Stimulated activated naive CD4-positive, alpha-beta T cell (primary cell): ENCODE data around the gene USP17L13.
"Not testable (repeated sequence)": the region's sequence is repeated elsewhere in the genome, so short reads cannot be mapped to it uniquely, and the experiment has no call there.

Experiments
- DNase-seq, 6 experiments: peaks; one replicate each; lab custom pipeline; 2025; lab: John Stamatoyannopoulos, UW

The USP17L13 gene, protein sequence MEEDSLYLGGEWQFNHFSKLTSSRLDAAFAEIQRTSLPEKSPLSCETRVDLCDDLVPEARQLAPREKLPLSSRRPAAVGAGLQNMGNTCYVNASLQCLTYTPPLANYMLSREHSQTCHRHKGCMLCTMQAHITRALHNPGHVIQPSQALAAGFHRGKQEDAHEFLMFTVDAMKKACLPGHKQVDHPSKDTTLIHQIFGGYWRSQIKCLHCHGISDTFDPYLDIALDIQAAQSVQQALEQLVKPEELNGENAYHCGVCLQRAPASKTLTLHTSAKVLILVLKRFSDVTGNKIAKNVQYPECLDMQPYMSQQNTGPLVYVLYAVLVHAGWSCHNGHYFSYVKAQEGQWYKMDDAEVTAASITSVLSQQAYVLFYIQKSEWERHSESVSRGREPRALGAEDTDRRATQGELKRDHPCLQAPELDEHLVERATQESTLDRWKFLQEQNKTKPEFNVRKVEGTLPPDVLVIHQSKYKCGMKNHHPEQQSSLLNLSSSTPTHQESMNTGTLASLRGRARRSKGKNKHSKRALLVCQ

DNA sequence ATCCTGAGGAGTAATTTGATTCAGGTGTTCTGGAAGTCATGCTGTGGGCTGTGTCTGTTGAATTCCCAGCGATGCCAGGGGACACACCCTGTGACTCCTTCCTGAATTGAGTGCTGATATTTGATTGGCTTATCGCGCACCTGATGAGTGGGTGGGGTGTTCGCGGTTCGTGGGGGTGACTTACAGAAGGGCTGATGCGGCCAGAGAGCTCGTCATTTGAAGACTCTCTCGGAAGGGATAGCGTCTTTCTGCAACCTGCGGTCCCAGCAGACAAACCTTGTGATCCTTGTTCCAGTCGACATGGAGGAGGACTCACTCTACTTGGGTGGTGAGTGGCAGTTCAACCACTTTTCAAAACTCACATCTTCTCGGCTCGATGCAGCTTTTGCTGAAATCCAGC is at the start of gene USP17L13:
USP17L13 (plus strand) TSS at position 301 of the 400 bp plus-strand sequence; CDS start at position 301, 0 bp downstream.
- not testable (repeated sequence) for DNase-seq

DNA sequence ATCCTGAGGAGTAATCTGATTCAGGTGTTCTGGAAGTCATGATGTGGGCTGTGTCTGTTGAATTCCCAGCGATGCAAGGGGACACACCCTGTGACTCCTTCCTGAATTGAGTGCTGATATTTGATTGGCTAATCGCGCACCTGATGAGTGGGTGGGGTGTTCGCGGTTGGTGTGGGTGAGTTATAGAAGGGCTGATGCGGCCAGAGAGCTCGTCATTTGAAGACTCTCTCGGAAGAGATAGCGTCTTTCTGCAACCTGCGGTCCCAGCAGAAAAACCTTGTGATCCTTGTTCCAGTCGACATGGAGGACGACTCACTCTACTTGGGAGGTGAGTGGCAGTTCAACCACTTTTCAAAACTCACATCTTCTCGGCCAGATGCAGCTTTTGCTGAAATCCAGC is 14.3 kb upstream of the USP17L13 start, which contains the start of gene USP17L10:
USP17L10 (plus strand) TSS at position 301 of the 400 bp plus-strand sequence; CDS start at position 301, 0 bp downstream.
- not testable (repeated sequence) for DNase-seq

DNA sequence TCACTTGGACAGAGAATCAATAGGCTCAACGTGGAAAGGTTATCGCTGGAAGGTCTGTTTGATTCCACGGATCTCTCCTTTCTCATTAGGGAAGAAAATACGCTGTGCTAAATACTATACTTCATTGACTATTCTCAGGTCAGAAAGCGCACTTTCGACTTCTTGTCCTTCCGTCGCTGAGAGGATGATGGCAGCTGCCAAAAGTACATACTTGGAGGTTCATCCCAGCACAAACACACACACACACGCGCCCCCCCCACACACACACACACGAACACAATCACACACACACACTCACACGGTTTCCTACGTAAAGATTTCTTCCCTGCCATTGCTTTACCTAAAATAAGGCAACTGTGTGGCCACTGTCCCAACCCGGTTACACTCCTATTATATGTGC is 10.0 kb upstream of the USP17L13 start:
- not testable (repeated sequence) for DNase-seq

DNA sequence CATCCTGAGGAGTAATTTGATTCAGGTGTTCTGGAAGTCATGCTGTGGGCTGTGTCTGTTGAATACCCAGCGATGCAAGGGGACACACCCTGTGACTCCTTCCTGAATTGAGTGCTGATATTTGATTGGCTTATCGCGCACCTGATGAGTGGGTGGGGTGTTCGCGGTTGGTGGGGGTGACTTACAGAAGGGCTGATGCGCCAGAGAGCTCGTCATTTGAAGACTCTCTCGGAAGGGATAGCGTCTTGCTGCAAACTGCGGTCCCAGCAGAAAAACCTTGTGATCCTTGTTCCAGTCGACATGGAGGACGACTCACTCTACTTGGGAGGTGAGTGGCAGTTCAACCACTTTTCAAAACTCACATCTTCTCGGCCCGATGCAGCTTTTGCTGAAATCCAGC is 9.6 kb upstream of the USP17L13 start, which contains the start of gene USP17L11:
USP17L11 (plus strand) TSS at position 301 of the 400 bp plus-strand sequence; CDS start at position 301, 0 bp downstream.
- DNase-seq: not testable (repeated sequence)

DNA sequence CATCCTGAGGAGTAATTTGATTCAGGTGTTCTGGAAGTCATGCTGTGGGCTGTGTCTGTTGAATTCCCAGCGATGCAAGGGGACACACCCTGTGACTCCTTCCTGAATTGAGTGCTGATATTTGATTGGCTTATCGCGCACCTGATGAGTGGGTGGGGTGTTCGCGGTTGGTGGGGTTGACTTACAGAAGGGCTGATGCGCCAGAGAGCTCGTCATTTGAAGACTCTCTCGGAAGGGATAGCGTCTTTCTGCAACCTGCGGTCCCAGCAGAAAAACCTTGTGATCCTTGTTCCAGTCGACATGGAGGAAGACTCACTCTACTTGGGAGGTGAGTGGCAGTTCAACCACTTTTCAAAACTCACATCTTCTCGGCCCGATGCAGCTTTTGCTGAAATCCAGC is 4.8 kb upstream of the USP17L13 start, which contains the start of gene USP17L12:
USP17L12 (plus strand) TSS at position 301 of the 400 bp plus-strand sequence; CDS start at position 301, 0 bp downstream.
- DNase-seq: not testable (repeated sequence)

DNA sequence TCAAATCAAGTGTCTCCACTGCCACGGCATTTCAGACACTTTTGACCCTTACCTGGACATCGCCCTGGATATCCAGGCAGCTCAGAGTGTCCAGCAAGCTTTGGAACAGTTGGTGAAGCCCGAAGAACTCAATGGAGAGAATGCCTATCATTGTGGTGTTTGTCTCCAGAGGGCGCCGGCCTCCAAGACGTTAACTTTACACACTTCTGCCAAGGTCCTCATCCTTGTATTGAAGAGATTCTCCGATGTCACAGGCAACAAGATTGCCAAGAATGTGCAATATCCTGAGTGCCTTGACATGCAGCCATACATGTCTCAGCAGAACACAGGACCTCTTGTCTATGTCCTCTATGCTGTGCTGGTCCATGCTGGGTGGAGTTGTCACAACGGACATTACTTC is 5.6 kb downstream of the USP17L13 start:
- DNase-seq: not testable (repeated sequence)

DNA sequence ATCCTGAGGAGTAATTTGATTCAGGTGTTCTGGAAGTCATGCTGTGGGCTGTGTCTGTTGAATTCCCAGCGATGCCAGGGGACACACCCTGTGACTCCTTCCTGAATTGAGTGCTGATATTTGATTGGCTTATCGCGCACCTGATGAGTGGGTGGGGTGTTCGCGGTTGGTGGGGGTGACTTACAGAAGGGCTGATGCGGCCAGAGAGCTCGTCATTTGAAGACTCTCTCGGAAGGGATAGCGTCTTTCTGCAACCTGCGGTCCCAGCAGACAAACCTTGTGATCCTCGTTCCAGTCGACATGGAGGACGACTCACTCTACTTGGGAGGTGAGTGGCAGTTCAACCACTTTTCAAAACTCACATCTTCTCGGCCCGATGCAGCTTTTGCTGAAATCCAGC is 9.4 kb downstream of the USP17L13 start, which contains the start of gene USP17L15:
USP17L15 (plus strand) TSS at position 301 of the 400 bp plus-strand sequence; CDS start at position 301, 0 bp downstream.
- not testable (repeated sequence) for DNase-seq

DNA sequence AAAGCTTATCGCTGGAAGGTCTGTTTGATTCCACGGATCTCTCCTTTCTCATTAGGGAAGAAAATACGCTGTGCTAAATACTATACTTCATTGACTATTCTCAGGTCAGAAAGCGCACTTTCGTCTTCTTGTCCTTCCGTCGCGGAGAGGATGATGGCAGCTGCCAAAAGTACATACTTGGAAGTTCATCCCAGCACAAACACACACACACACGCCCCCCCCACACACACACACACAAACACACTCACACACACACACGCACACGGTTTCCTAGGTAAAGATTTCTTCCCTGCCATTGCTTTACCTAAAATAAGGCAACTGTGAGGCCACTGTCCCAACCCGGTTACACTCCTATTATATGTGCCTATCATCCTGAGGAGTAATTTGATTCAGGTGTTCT is 13.8 kb downstream of the USP17L13 start:
- DNase-seq: not testable (repeated sequence)

DNA sequence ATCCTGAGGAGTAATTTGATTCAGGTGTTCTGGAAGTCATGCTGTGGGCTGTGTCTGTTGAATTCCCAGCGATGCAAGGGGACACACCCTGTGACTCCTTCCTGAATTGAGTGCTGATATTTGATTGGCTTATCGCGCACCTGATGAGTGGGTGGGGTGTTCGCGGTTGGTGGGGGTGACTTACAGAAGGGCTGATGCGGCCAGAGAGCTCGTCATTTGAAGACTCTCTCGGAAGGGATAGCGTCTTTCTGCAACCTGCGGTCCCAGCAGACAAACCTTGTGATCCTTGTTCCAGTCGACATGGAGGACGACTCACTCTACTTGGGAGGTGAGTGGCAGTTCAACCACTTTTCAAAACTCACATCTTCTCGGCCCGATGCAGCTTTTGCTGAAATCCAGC is 18.9 kb downstream of the USP17L13 start, which contains the start of gene USP17L17:
USP17L17 (plus strand) TSS at position 301 of the 400 bp plus-strand sequence; CDS start at position 301, 0 bp downstream.
- DNase-seq: not testable (repeated sequence)

DNA sequence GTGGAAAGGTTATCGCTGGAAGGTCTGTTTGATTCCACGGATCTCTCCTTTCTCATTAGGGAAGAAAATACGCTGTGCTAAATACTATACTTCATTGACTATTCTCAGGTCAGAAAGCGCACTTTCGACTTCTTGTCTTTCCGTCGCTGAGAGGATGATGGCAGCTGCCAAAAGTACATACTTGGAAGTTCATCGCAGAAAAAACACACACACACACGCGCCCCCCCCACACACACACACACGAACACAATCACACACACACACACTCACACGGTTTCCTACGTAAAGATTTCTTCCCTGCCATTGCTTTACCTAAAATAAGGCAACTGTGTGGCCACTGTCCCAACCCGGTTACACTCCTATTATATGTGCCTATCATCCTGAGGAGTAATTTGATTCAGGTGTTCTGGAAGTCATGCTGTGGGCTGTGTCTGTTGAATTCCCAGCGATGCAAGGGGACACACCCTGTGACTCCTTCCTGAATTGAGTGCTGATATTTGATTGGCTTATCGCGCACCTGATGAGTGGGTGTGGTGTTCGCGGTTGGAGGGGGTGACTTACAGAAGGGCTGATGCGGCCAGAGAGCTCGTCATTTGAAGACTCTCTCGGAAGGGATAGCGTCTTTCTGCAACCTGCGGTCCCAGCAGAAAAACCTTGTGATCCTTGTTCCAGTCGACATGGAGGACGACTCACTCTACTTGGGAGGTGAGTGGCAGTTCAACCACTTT is 23.4 kb downstream of the USP17L13 start, which contains the start of gene USP17L18:
USP17L18 (plus strand) TSS at position 678 of the 728 bp plus-strand sequence; CDS start at position 678, 0 bp downstream.
- DNase-seq: not testable (repeated sequence)

DNA sequence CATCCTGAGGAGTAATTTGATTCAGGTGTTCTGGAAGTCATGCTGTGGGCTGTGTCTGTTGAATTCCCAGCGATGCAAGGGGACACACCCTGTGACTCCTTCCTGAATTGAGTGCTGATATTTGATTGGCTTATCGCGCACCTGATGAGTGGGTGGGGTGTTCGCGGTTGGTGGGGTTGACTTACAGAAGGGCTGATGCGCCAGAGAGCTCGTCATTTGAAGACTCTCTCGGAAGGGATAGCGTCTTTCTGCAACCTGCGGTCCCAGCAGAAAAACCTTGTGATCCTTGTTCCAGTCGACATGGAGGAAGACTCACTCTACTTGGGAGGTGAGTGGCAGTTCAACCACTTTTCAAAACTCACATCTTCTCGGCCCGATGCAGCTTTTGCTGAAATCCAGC is 28.4 kb downstream of the USP17L13 start, which contains the start of gene USP17L19:
USP17L19 (plus strand) TSS at position 301 of the 400 bp plus-strand sequence; CDS start at position 301, 0 bp downstream.
- not testable (repeated sequence) for DNase-seq

DNA sequence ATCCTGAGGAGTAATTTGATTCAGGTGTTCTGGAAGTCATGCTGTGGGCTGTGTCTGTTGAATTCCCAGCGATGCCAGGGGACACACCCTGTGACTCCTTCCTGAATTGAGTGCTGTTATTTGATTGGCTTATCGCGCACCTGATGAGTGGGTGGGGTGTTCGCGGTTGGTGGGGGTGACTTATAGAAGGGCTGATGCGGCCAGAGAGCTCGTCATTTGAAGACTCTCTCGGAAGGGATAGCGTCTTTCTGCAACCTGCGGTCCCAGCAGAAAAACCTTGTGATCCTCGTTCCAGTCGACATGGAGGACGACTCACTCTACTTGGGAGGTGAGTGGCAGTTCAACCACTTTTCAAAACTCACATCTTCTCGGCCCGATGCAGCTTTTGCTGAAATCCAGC is 33.1 kb downstream of the USP17L13 start, which contains the start of gene USP17L20:
USP17L20 (plus strand) TSS at position 301 of the 400 bp plus-strand sequence; CDS start at position 301, 0 bp downstream.
- not testable (repeated sequence) for DNase-seq

DNA sequence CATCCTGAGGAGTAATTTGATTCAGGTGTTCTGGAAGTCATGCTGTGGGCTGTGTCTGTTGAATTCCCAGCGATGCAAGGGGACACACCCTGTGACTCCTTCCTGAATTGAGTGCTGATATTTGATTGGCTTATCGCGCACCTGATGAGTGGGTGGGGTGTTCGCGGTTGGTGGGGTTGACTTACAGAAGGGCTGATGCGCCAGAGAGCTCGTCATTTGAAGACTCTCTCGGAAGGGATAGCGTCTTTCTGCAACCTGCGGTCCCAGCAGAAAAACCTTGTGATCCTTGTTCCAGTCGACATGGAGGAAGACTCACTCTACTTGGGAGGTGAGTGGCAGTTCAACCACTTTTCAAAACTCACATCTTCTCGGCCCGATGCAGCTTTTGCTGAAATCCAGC is 37.9 kb downstream of the USP17L13 start, which contains the start of gene USP17L21:
USP17L21 (plus strand) TSS at position 301 of the 400 bp plus-strand sequence; CDS start at position 301, 0 bp downstream.
- not testable (repeated sequence) for DNase-seq

DNA sequence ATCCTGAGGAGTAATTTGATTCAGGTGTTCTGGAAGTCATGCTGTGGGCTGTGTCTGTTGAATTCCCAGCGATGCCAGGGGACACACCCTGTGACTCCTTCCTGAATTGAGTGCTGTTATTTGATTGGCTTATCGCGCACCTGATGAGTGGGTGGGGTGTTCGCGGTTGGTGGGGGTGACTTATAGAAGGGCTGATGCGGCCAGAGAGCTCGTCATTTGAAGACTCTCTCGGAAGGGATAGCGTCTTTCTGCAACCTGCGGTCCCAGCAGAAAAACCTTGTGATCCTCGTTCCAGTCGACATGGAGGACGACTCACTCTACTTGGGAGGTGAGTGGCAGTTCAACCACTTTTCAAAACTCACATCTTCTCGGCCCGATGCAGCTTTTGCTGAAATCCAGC is 42.6 kb downstream of the USP17L13 start, which contains the start of gene USP17L22:
USP17L22 (plus strand) TSS at position 301 of the 400 bp plus-strand sequence; CDS start at position 301, 0 bp downstream.
- DNase-seq: not testable (repeated sequence)

DNA sequence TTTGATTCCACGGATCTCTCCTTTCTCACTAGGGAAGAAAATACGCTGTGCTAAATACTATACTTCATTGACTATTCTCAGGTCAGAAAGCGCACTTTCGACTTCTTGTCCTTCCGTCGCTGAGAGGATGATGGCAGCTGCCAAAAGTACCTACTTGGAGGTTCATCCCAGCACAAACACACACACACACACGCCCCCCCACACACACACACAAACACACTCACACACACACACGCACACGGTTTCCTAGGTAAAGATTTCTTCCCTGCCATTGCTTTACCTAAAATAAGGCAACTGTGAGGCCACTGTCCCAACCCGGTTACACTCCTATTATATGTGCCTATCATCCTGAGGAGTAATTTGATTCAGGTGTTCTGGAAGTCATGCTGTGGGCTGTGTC is 47.0 kb downstream of the USP17L13 start:
- DNase-seq: not testable (repeated sequence)
